KMS-11 (cell line): ENCODE results near the gene COL4A6.

Source experiments
- H2AFZ ChIP-seq: fragments of 200-600 bp; sonication (generic); 2 replicates; pipeline ENCODE4 v1.6.1; 2016; ENCODE audit warnings: antibody characterized with exemption, mixed run types, low read depth
- H3K27ac ChIP-seq: fragments of 200-600 bp; sonication (generic); 2 replicates; pipeline ENCODE4 v1.6.1; 2016; ENCODE audit warnings: mild to moderate bottlenecking, mixed run types
- H3K27me3 ChIP-seq: fragments of 200-600 bp; sonication (generic); 2 replicates; pipeline ENCODE4 v1.6.1; 2017; ENCODE audit warnings: mild to moderate bottlenecking, low read depth, mixed run types, moderate library complexity; ENCODE audit not compliant: insufficient read depth
- H3K36me3 ChIP-seq: fragments of 200-600 bp; sonication (generic); 2 replicates; pipeline ENCODE4 v1.6.1; 2017; ENCODE audit warnings: mild to moderate bottlenecking, mixed run types; ENCODE audit not compliant: insufficient read depth
- H3K4me1 ChIP-seq: fragments of 200-600 bp; sonication (generic); 2 replicates; pipeline ENCODE4 v1.6.1; 2016; ENCODE audit warnings: mild to moderate bottlenecking, low read depth, mixed run types; ENCODE audit not compliant: poor library complexity, severe bottlenecking
- H3K4me2 ChIP-seq: fragments of 200-600 bp; sonication (generic); 2 replicates; pipeline ENCODE4 v1.7.0; 2016; ENCODE audit warnings: mild to moderate bottlenecking, mixed run types
- H3K4me3 ChIP-seq: fragments of 200-600 bp; sonication (generic); IDR thresholded peaks from 2 replicates; pipeline ENCODE4 v1.6.1; 2017; ENCODE audit warnings: low read depth, low read length, mixed read lengths; ENCODE audit not compliant: insufficient read depth
- H3K79me2 ChIP-seq: fragments of 200-600 bp; sonication (generic); 2 replicates; pipeline ENCODE4 v1.6.1; 2016; ENCODE audit warnings: low read depth, mixed run types; ENCODE audit not compliant: insufficient read depth
- H3K9ac ChIP-seq: fragments of 200-600 bp; sonication (generic); 2 replicates; pipeline ENCODE4 v1.6.1; 2016; ENCODE audit warnings: mild to moderate bottlenecking, mixed run types
- H4K20me1 ChIP-seq: fragments of 200-600 bp; sonication (generic); 2 replicates; pipeline ENCODE4 v1.6.1; 2016; ENCODE audit warnings: mild to moderate bottlenecking, mixed run types; ENCODE audit not compliant: insufficient read depth
- CTCF ChIP-seq: fragments of 200-600 bp; sonication (generic); conservative IDR thresholded peaks from 2 replicates; pipeline ENCODE4 v1.6.1; 2017; ENCODE audit warnings: low read depth, mild to moderate bottlenecking, antibody characterized with exemption, low read length, moderate library complexity, mixed read lengths

Gene COL4A6

GRCh38 chrX:108419401-108419800 lies 18.8 kb downstream of the COL4A6 start:
- Histone ChIP-seq H3K36me3 (no peaks in the 10 kb centered on the region), H2AFZ (no peak overlapping the region), H3K4me1 (no peaks in the 10 kb centered on the region), H3K27me3 (no peaks in the 10 kb centered on the region), H3K9ac (no peak overlapping the region), H3K79me2 (no peaks in the 10 kb centered on the region), H4K20me1 (no peaks in the 10 kb centered on the region), H3K4me3 (no peak overlapping the region), H3K4me2 (no peak overlapping the region), H3K27ac (no peak overlapping the region)
- no peak for TF ChIP-seq CTCF

DNA sequence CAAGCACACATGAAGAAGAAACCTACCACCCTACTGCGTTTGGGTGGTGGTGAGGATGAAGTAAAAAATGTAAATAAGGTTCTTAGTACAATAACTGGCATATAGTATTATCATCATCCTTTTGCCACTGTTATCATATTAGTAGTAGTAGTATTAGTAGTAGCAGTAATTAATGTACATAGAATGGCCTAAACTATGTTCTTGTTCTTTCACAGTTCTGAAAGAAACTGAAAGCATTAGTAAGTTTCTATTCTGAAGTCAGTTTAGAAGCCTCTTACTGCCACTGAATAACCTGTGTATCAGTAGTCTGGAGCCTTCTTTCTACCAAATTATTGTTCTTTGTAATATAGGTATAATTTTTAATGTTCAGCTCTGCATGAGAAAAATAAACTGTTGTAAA lies 21.0 kb downstream of the COL4A6 start:
- H4K20me1 ChIP-seq: no peaks in the 10 kb centered on the region
- TF ChIP-seq CTCF: no peak

GRCh38 chrX:108415891-108416290 lies 22.3 kb downstream of the COL4A6 start:
- no peaks in the 10 kb centered on the region for H3K79me2 ChIP-seq
- no peaks in the 10 kb centered on the region for H3K4me1 ChIP-seq
- no peak overlapping the region for H3K9ac ChIP-seq
- H3K4me2 ChIP-seq: no peak overlapping the region
- no peak overlapping the region for H3K27ac ChIP-seq
- no peaks in the 10 kb centered on the region for H3K36me3 ChIP-seq
- no peaks in the 10 kb centered on the region for H3K27me3 ChIP-seq
- H2AFZ ChIP-seq: no peak overlapping the region
- TF ChIP-seq CTCF: no peak
- H4K20me1 ChIP-seq: no peaks in the 10 kb centered on the region
- H3K4me3 ChIP-seq: no peak overlapping the region

More for the DNA sequence above, 21.0 kb downstream of the COL4A6 start:
- H3K9ac ChIP-seq: no peak overlapping the region
- H3K27me3 ChIP-seq: no peaks in the 10 kb centered on the region
- no peaks in the 10 kb centered on the region for H3K79me2 ChIP-seq
- no peaks in the 10 kb centered on the region for H3K36me3 ChIP-seq
- H3K4me3 ChIP-seq: no peak overlapping the region
- H2AFZ ChIP-seq: no peak overlapping the region
- no peak overlapping the region for H3K4me2 ChIP-seq
- no peaks in the 10 kb centered on the region for H3K4me1 ChIP-seq
- H3K27ac ChIP-seq: no peak overlapping the region

DNA sequence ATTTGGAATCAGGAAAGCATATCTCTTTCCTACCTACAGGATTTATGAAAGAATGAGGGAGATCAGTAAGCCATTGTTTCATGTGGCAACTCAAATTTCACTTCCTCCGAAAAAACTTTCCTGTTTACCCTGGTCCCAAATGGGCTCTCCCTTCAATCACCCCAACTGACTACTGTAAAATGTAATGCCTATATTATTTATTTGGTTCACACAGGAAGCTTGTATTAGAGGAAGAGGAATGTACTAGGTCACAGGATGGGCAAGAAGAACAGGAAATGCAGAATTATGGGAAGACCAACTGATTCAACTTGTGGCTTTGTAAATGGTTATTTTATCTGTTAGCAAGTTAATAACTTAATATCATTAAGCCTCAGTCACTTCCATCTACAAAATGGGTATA lies 23.1 kb downstream of the COL4A6 start:
- no peak for TF ChIP-seq CTCF
- no peaks in the 10 kb centered on the region for H3K36me3 ChIP-seq
- H3K4me1 ChIP-seq: no peaks in the 10 kb centered on the region
- H2AFZ ChIP-seq: no peak overlapping the region
- no peaks in the 10 kb centered on the region for H3K27me3 ChIP-seq
- H3K4me3 ChIP-seq: no peak overlapping the region
- H3K79me2 ChIP-seq: no peaks in the 10 kb centered on the region
- no peak overlapping the region for H3K4me2 ChIP-seq
- H4K20me1 ChIP-seq: no peaks in the 10 kb centered on the region
- H3K9ac ChIP-seq: no peak overlapping the region
- H3K27ac ChIP-seq: no peak overlapping the region
